ENCODE measurements around the gene CCDC102A.

The CCDC102A gene

GRCh38 chr16:57471852-57472664 is 64.3 kb downstream of the CCDC102A start:
- Mint-ChIP-seq H3K4me1 (peaks cover 15% of the 10 kb centered on the region), H3K27me3 (no peaks in the 10 kb centered on the region), H3K9me3 (no peaks in the 10 kb centered on the region), H3K4me3 (no peak overlapping the region), H3K27ac (ENCODE audit: low read depth) (no peak overlapping the region), H3K36me3 (ENCODE audit: insufficient read depth) (peaks cover 50% of the 10 kb centered on the region)
- DNase-seq (ENCODE audit: low spot score in 2 of 2), result no peak
- ATAC-seq (replicated peaks; ENCODE audit: extremely low read depth, poor library complexity, severe bottlenecking), result no peak

DNA sequence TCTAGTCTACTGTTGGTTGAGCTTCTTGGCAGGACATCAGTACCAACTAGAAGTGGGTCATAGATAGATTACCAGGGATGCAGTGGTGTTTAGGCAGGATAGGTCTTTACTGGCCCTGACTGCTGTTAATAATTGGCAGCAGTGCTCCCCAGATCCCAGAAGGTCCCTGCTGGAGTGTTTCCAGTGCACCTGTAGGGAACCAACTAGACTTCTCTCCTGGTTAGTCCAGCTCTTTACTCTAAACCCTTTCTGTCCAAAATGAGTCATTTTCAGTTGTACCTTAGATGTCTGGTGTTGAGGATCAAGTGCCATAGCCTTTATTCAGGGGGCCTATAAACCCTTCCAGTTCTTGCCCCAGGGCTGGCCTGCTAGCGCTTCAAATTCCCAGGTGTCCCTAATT is 65.2 kb downstream of the CCDC102A start:
- ATAC-seq (replicated peaks; ENCODE audit: extremely low read depth, poor library complexity, severe bottlenecking), result no peak
- H3K4me1 Mint-ChIP-seq, result peaks cover 11% of the 10 kb centered on the region
- H3K4me3 Mint-ChIP-seq, result no peak overlapping the region
- H3K9me3 Mint-ChIP-seq, result no peaks in the 10 kb centered on the region
- H3K27me3 Mint-ChIP-seq, result no peaks in the 10 kb centered on the region
- H3K27ac Mint-ChIP-seq (ENCODE audit: low read depth), result no peak overlapping the region
- H3K36me3 Mint-ChIP-seq (ENCODE audit: insufficient read depth), result peaks cover 53% of the 10 kb centered on the region
- no peak for DNase-seq (ENCODE audit: low spot score in 2 of 2)

DNA sequence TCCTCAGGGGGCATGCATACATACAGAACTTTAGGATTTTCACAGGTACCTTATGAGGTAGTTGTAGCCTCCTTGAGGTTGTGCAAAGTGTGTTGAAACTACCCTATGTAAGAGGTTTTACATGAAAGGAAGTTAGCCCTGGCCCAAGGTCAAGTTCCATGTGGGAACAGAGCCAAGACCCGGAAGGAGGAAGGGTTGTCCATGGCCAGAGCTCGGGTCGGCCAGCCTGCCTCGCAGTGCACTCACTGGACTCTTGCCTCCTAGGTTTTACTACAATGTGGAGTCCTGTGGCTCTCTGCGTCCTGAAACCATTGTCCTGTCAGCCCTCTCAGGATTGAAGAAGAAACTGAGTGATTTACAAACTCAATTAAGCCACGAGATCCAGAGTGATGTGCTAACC is 65.7 kb downstream of the CCDC102A start:
- Mint-ChIP-seq H3K27ac (ENCODE audit: low read depth) (no peak overlapping the region), H3K36me3 (ENCODE audit: insufficient read depth) (peaks cover 58% of the 10 kb centered on the region), H3K4me1 (peaks cover 11% of the 10 kb centered on the region), H3K27me3 (no peaks in the 10 kb centered on the region), H3K4me3 (no peak overlapping the region), H3K9me3 (no peaks in the 10 kb centered on the region)
- DNase-seq (ENCODE audit: low spot score in 2 of 2) (no peak), ATAC-seq (replicated peaks; ENCODE audit: extremely low read depth, poor library complexity, severe bottlenecking) (no peak)

DNA sequence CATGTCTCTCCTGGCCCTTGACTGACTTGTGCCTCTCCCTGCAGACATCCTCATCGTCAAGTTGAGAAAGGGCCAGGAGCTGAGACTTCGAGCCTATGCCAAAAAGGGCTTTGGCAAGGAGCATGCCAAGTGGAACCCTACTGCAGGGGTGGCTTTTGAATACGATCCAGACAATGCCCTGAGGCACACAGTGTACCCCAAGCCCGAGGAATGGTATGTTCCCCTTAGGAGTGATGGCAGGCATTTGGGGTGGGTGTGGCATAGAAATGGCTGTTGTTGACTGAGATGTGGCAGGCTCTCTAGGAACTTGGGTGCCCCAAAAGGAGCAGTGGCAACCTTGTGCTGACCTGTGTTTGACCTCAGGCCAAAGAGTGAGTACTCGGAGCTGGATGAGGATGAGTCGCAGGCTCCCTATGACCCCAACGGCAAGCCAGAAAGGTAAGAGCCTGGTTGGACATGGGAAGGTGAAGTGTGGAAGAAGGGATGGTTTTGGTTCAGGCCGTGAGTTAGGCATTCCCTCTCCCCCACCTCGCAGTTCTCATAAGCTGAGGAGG is 66.4 kb downstream of the CCDC102A start:
- Mint-ChIP-seq H3K36me3 (ENCODE audit: insufficient read depth) (peaks cover 58% of the 10 kb centered on the region), H3K27ac (ENCODE audit: low read depth) (no peak overlapping the region), H3K4me1 (peaks cover 17% of the 10 kb centered on the region), H3K9me3 (no peaks in the 10 kb centered on the region), H3K4me3 (no peak overlapping the region), H3K27me3 (no peaks in the 10 kb centered on the region)
- ATAC-seq (replicated peaks; ENCODE audit: extremely low read depth, poor library complexity, severe bottlenecking) (no peak), DNase-seq (ENCODE audit: low spot score in 2 of 2) (no peak)

DNA sequence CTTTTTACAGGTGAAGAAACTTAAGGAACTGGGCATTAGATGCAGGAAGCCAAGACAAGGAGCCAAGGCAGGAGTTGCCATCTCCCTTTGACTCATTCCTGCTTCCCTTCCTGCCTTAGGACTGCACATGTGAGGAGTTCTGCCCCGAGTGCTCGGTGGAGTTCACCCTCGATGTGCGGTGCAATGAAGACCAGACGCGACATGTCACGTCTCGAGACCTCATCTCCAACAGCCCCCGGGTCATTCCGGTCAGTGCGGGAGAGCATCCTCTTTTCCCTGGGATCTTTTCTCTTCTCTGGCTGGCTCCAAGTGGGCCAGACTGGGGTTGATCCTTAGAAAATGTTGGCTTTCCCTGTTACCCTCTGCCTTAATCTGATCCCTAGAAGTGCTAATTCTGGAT is 67.3 kb downstream of the CCDC102A start:
- H3K4me1 Mint-ChIP-seq, result peaks cover 26% of the 10 kb centered on the region
- no peak overlapping the region for H3K27ac Mint-ChIP-seq (ENCODE audit: low read depth)
- H3K36me3 Mint-ChIP-seq (ENCODE audit: insufficient read depth), result peaks cover 58% of the 10 kb centered on the region
- DNase-seq (ENCODE audit: low spot score in 2 of 2) (no peak), ATAC-seq (replicated peaks; ENCODE audit: extremely low read depth, poor library complexity, severe bottlenecking) (no peak)
- no peak overlapping the region for H3K4me3 Mint-ChIP-seq
- H3K9me3 Mint-ChIP-seq, result no peaks in the 10 kb centered on the region
- H3K27me3 Mint-ChIP-seq, result no peaks in the 10 kb centered on the region

GRCh38 chr16:57468346-57468745 is 68.0 kb downstream of the CCDC102A start:
- no peak overlapping the region for H3K27ac Mint-ChIP-seq (ENCODE audit: low read depth)
- no peaks in the 10 kb centered on the region for H3K27me3 Mint-ChIP-seq
- no peaks in the 10 kb centered on the region for H3K9me3 Mint-ChIP-seq
- DNase-seq (ENCODE audit: low spot score in 2 of 2) (no peak), ATAC-seq (replicated peaks; ENCODE audit: extremely low read depth, poor library complexity, severe bottlenecking) (no peak)
- no peak overlapping the region for H3K4me3 Mint-ChIP-seq
- peaks cover 28% of the 10 kb centered on the region for H3K4me1 Mint-ChIP-seq
- peaks cover 59% of the 10 kb centered on the region for H3K36me3 Mint-ChIP-seq (ENCODE audit: insufficient read depth)

DNA sequence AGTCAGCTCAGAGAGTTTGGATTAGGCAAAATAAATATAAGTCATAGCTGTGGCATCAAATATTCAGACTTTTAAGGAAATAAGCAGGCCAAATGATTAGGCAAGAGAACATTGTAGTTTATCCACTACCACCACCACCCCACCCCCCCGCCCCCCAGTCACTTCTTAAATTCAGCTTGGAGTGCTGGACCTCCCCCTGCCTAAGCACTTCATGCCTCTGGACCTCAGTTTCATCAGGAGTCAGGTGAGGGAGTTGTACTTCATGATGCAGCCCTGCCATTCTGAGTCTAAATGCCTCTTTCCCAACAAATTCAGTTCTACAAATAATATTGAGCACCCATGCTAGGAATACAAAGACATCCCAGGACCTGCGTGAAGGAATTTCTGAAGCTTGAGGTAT is 71.8 kb downstream of the CCDC102A start:
- H3K27me3 Mint-ChIP-seq, result no peaks in the 10 kb centered on the region
- H3K4me3 Mint-ChIP-seq, result peak overlapping the region; percentile 97
- no peak for DNase-seq (ENCODE audit: low spot score in 2 of 2)
- H3K4me1 Mint-ChIP-seq, result peaks cover 34% of the 10 kb centered on the region
- no peak for ATAC-seq (replicated peaks; ENCODE audit: extremely low read depth, poor library complexity, severe bottlenecking)
- H3K9me3 Mint-ChIP-seq, result no peaks in the 10 kb centered on the region
- H3K27ac Mint-ChIP-seq (ENCODE audit: low read depth), result no peak overlapping the region
- peaks cover 47% of the 10 kb centered on the region for H3K36me3 Mint-ChIP-seq (ENCODE audit: insufficient read depth)

- DNase-seq (ENCODE audit: low spot score in 2 of 2) (no peak), ATAC-seq (replicated peaks; ENCODE audit: extremely low read depth, poor library complexity, severe bottlenecking) (peak; percentile 15)
- peaks cover 30% of the 10 kb centered on the region for H3K4me1 Mint-ChIP-seq
- H3K9me3 Mint-ChIP-seq, result no peaks in the 10 kb centered on the region
- peak overlapping the region; percentile 98 for H3K27ac Mint-ChIP-seq (ENCODE audit: low read depth)
- H3K4me3 Mint-ChIP-seq, result peak overlapping the region; percentile 97
- peaks cover 38% of the 10 kb centered on the region for H3K36me3 Mint-ChIP-seq (ENCODE audit: insufficient read depth)
- H3K27me3 Mint-ChIP-seq, result no peaks in the 10 kb centered on the region
Measured at GRCh38 chr16:57462978-57463362, 73.4 kb downstream of the CCDC102A start.

DNA sequence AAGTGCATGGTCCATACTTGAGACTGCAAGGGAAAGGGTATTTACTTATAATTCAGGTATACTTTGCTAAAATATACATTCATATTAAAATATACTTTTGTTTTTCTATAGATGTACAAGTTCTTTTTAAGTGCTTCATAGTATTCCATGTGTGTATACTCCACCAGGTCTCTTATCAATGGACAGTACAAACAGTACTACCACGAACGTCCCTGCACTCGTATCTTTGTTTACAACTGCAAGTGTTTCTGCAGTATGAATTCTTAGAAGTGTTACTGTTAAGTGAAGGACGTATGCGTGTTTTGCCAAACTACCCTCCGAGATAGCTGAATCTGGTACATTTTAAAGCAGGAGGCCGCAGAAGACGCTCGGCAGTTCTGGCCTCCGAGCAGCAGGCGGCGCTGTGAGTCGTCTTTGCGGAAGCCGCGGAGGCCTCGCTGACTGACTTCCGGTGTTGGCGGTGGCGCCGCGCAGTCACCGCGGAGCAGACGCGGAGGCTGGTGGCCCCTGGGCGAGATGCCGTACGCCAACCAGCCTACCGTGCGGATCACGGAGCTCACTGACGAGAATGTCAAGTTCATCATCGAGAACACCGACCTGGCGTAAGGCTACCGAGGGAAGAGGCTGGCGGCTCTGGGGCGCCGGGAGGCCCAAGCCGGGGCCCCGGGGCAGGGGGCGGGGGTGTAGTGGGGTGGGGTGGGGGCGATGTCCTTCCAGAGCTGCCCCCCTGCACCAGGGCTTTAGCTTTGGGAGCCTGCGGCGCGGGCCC is 74.0 kb downstream of the CCDC102A start, which contains the start of gene POLR2C:
TSS of gene POLR2C (plus strand) at position 471 of the 769 bp plus-strand sequence. CDS start at position 517, 46 bp downstream.
- Mint-ChIP-seq H3K27ac (ENCODE audit: low read depth) (peak within 1 kb of the TSS; percentile 98), H3K36me3 (ENCODE audit: insufficient read depth) (peaks cover 37% of the 10 kb centered on the region)
- peak; percentile 93 for ATAC-seq (replicated peaks; ENCODE audit: extremely low read depth, poor library complexity, severe bottlenecking)

More for the DNA sequence above, 74.0 kb downstream of the CCDC102A start, which contains the start of gene POLR2C:
- H3K4me3 Mint-ChIP-seq, result peak within 1 kb of the TSS; percentile 97
- DNase-seq (ENCODE audit: low spot score in 2 of 2), result peak; percentile 88 to 96
- H3K4me1 Mint-ChIP-seq, result peaks cover 30% of the 10 kb centered on the region
- no peaks in the 10 kb centered on the region for H3K9me3 Mint-ChIP-seq
- H3K27me3 Mint-ChIP-seq, result no peaks in the 10 kb centered on the region

Data from central memory CD8-positive, alpha-beta T cell (primary cell).